ENCODE results near the gene OR8J3. TPM values are rescaled to one million over a fixed set of nuclear protein-coding genes. Genes with fewer than 3 reads are reported as not detected.
"Not testable (repeated sequence)": the region's sequence is repeated elsewhere in the genome, so short reads cannot be mapped to it uniquely, and the experiment has no call there.

Gene OR8J3
- total RNA-seq: not detected in 2 replicates

DNA sequence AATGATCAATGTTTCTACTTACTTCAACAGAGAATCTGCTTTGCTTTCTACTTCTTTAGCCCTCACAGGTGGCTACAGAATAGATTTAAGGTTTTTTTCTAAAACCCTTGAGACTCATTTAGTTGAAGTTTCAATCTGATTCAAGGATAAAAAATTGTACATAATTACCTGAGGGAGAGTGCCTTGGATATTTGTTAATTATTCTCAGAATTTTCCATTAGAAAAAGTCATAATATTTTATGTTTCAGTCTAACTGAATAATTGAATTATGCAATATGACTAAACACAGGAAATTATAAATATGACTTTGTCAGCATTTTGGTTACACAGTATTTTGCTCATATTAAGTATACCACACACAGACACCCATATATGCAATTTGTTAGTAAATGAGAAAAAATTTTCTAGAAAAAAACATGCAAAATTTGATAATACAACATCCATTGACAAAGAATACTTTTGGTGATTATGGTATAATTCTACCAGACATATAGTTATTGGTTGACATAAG, at the start of gene OR8J3:
OR8J3 (minus strand) TSS at position 51 of the 511 bp plus-strand sequence. CDS start 2,483 bp downstream, outside the sequence.
- Mint-ChIP-seq H3K9me3 (peaks cover 34% of the 10 kb centered on the region), H3K4me3 (ENCODE audit: low read depth) (no peak within 1 kb of the TSS), H3K27ac (no peak within 1 kb of the TSS), H3K27me3 (ENCODE audit: low read depth) (no peaks in the 10 kb centered on the region), H3K36me3 (ENCODE audit: low read depth) (no peaks in the 10 kb centered on the region), H3K4me1 (ENCODE audit: low read depth) (no peaks in the 10 kb centered on the region)
- no peak for DNase-seq (ENCODE audit: low spot score)
- intact Hi-C loops (cut with micrococcal nuclease): no loop called here

GRCh38 chr11:56188602-56189001, 48.6 kb upstream of the OR8J3 start:
- Mint-ChIP-seq H3K4me3 (ENCODE audit: low read depth) (no peak overlapping the region), H3K27me3 (ENCODE audit: low read depth) (no peaks in the 10 kb centered on the region), H3K4me1 (ENCODE audit: low read depth) (no peaks in the 10 kb centered on the region), H3K9me3 (peaks cover 41% of the 10 kb centered on the region), H3K27ac (no peak overlapping the region), H3K36me3 (ENCODE audit: low read depth) (no peaks in the 10 kb centered on the region)
- intact Hi-C loops (cut with micrococcal nuclease): no loop called here
- DNase-seq (ENCODE audit: low spot score): no peak

DNA sequence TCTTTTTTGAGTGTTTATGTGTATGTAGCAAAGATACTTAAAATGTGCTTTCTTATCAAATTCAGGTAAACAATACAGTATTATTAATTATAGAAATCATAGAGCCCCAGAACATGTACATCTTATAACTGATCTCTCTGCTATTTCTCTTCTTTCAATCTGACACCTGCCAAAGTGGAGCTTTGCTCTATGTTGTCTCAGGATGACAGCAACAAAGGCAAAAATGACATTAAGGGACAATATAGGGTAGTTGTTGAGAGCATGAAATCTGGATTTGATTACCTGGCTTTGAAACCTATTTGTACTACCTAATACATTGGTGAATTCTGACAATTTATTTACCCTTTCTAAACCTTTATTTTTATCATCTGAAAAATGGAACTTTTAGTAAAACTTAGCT, 43.5 kb upstream of the OR8J3 start:
- no peak overlapping the region for H3K27ac Mint-ChIP-seq

DNA sequence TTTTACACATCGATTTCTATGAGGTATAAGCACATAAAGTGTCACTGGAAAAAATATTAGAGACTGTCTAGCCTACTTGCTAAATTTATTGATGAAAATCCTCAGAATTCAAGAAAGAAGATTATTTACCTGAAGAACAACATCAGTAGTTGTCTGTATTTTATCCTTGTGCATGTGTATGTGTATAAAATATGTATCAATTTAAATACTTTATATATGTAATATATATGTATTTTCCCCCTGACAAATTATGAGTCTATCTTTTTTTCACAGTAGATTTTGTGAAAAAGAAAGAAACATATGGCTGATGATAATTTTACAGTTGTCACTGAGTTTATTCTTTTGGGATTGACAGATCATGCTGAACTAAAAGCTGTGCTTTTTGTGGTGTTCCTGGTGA, 36.3 kb upstream of the OR8J3 start, which contains the start of gene OR5J2:
OR5J2 (plus strand) TSS at position 301 of the 400 bp plus-strand sequence; CDS start at position 301, 0 bp downstream.
- H3K9me3 Mint-ChIP-seq: peaks cover 41% of the 10 kb centered on the region
- H3K27me3 Mint-ChIP-seq (ENCODE audit: low read depth): no peaks in the 10 kb centered on the region
- no peak for DNase-seq (ENCODE audit: low spot score)
- intact Hi-C loops (cut with micrococcal nuclease): no loop called here
- H3K4me1 Mint-ChIP-seq (ENCODE audit: low read depth): no peaks in the 10 kb centered on the region
- no peak within 1 kb of the TSS for H3K27ac Mint-ChIP-seq
- no peak within 1 kb of the TSS for H3K4me3 Mint-ChIP-seq (ENCODE audit: low read depth)
- H3K36me3 Mint-ChIP-seq (ENCODE audit: low read depth): no peaks in the 10 kb centered on the region

More for the DNA sequence above, 43.5 kb upstream of the OR8J3 start:
- Mint-ChIP-seq H3K4me1 (ENCODE audit: low read depth) (no peaks in the 10 kb centered on the region), H3K9me3 (peaks cover 50% of the 10 kb centered on the region), H3K36me3 (ENCODE audit: low read depth) (no peaks in the 10 kb centered on the region), H3K27me3 (ENCODE audit: low read depth) (no peaks in the 10 kb centered on the region), H3K4me3 (ENCODE audit: low read depth) (no peak overlapping the region)
- DNase-seq (ENCODE audit: low spot score): no peak
- intact Hi-C loops (cut with micrococcal nuclease): no loop called here

DNA sequence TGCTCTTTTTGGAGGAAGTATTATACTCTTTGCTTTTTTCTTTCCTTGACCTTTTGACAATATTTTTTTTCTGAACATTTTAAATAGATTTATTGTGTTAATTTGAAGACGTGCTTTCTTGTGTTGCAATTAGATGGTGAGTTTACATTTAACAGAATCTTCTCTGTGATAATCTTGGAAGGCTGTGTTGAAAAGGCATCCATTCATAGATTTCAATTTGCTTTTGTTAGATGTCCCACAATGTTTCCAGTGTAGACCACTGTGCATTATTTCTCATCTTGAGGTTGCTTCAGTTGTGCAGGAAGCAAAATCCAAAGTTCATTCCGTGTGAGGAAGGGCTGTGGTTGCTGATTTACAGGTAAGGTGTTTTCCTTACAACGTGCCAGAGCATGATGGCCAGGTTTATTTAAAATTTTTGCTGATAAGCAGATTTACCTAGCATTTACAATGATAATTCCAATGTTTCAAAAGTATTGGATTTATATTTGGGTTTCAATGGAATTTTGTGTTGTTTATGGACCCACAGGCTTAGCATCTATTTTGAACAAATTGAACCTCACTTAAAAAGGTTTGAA, 32.3 kb upstream of the OR8J3 start:
- Mint-ChIP-seq H3K4me3 (ENCODE audit: low read depth) (no peak overlapping the region), H3K36me3 (ENCODE audit: low read depth) (no peaks in the 10 kb centered on the region), H3K27me3 (ENCODE audit: low read depth) (no peaks in the 10 kb centered on the region), H3K27ac (no peak overlapping the region), H3K4me1 (ENCODE audit: low read depth) (no peaks in the 10 kb centered on the region), H3K9me3 (peaks cover 40% of the 10 kb centered on the region)
- DNase-seq (ENCODE audit: low spot score): no peak
- intact Hi-C loops (cut with micrococcal nuclease): no loop called here

GRCh38 chr11:56163804-56164203, 23.8 kb upstream of the OR8J3 start:
- Mint-ChIP-seq H3K27ac (no peak overlapping the region), H3K27me3 (ENCODE audit: low read depth) (no peaks in the 10 kb centered on the region), H3K4me1 (ENCODE audit: low read depth) (no peaks in the 10 kb centered on the region), H3K4me3 (ENCODE audit: low read depth) (no peak overlapping the region), H3K36me3 (ENCODE audit: low read depth) (no peaks in the 10 kb centered on the region), H3K9me3 (peaks cover 34% of the 10 kb centered on the region)
- DNase-seq (ENCODE audit: low spot score): no peak
- intact Hi-C loops (cut with micrococcal nuclease): no loop called here

DNA sequence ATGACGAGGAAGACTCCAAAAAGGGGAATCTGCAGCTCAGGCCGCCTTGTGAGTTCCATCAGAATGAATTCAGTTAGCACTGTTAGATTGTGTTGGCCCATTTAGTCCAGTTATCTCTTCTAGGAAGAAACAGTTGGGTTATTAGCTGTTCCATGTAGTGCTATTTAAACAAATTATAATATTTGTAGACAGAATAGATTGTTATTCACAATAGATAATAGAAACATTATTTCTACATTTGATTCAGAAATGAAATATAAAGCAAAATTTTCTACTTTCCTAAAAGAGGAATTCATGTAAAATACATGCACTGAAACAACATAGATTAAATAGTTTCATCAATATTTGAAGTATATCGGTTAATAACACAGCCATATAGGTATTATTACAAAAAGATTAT, 20.2 kb upstream of the OR8J3 start, which contains the start of gene OR8K5:
OR8K5 (minus strand) TSS at position 101 of the 400 bp plus-strand sequence; CDS start at position 101, 0 bp downstream.
- DNase-seq (ENCODE audit: low spot score): no peak
- no peak within 1 kb of the TSS for H3K4me3 Mint-ChIP-seq (ENCODE audit: low read depth)
- no peaks in the 10 kb centered on the region for H3K4me1 Mint-ChIP-seq (ENCODE audit: low read depth)
- intact Hi-C loops (cut with micrococcal nuclease): no loop called here
- H3K27me3 Mint-ChIP-seq (ENCODE audit: low read depth): no peaks in the 10 kb centered on the region
- peaks cover 38% of the 10 kb centered on the region for H3K9me3 Mint-ChIP-seq
- no peak within 1 kb of the TSS for H3K27ac Mint-ChIP-seq
- H3K36me3 Mint-ChIP-seq (ENCODE audit: low read depth): no peaks in the 10 kb centered on the region

DNA sequence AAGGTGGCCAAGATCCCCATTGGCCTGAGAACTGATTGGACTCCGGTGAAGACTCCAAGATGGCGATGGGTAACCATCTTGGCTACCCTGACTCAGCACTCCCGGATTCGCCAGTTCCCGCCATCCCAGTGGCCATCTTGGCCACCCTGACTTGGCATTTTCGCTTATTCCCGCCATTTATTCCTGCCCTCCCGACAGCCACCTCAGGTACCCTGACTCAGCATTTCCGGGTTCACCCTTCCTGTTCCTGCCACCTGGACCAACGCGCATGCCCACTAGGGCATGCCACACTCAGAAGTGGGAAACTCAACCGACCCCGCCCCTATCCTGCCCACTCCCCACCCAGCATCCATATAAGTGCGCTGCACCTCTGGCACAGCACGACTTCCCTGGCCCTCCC, 12.3 kb upstream of the OR8J3 start:
- no peak for DNase-seq (ENCODE audit: low spot score)
- Mint-ChIP-seq H3K9me3 (peaks cover 69% of the 10 kb centered on the region), H3K4me3 (ENCODE audit: low read depth) (no peak overlapping the region)

DNA sequence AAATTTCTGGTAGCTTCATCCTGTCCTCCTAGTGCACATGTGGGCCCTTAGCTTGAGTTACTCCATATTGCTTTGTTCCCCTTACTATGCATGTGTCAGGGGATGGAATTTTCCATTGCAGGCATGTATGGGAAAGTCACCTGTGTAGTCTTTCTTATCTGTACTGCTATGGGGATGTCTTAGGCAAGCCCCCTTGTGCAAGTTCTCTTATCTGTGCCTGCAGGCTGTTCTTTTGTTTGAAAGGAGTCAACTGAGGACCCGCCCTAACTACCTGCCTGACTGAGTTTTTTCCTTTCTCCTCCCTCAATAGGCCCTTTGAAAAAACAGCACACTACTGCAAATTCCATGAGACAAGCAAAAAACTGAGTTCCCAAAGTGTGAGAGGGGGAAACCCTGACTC, 11.4 kb upstream of the OR8J3 start:
- DNase-seq (ENCODE audit: low spot score): no peak
- H3K4me3 Mint-ChIP-seq (ENCODE audit: low read depth): no peak overlapping the region
- intact Hi-C loops (cut with micrococcal nuclease): no loop called here
- no peak overlapping the region for H3K27ac Mint-ChIP-seq
- H3K36me3 Mint-ChIP-seq (ENCODE audit: low read depth): no peaks in the 10 kb centered on the region
- H3K4me1 Mint-ChIP-seq (ENCODE audit: low read depth): no peaks in the 10 kb centered on the region
- H3K9me3 Mint-ChIP-seq: peaks cover 63% of the 10 kb centered on the region
- H3K27me3 Mint-ChIP-seq (ENCODE audit: low read depth): no peaks in the 10 kb centered on the region

More for the DNA sequence above, 12.3 kb upstream of the OR8J3 start:
- Mint-ChIP-seq H3K4me1 (ENCODE audit: low read depth) (no peaks in the 10 kb centered on the region), H3K27me3 (ENCODE audit: low read depth) (no peaks in the 10 kb centered on the region), H3K36me3 (ENCODE audit: low read depth) (no peaks in the 10 kb centered on the region), H3K27ac (no peak overlapping the region)
- intact Hi-C loops (cut with micrococcal nuclease): no loop called here

GRCh38 chr11:56143681-56144080, 3.7 kb upstream of the OR8J3 start:
- H3K27ac Mint-ChIP-seq; DNase-seq (ENCODE audit: low spot score); intact Hi-C loops (cut with micrococcal nuclease); H3K4me1 Mint-ChIP-seq (ENCODE audit: low read depth); H3K36me3 Mint-ChIP-seq (ENCODE audit: low read depth); H3K4me3 Mint-ChIP-seq (ENCODE audit: low read depth); H3K27me3 Mint-ChIP-seq (ENCODE audit: low read depth): not testable (repeated sequence)
- peaks cover 24% of the 10 kb centered on the region for H3K9me3 Mint-ChIP-seq

DNA sequence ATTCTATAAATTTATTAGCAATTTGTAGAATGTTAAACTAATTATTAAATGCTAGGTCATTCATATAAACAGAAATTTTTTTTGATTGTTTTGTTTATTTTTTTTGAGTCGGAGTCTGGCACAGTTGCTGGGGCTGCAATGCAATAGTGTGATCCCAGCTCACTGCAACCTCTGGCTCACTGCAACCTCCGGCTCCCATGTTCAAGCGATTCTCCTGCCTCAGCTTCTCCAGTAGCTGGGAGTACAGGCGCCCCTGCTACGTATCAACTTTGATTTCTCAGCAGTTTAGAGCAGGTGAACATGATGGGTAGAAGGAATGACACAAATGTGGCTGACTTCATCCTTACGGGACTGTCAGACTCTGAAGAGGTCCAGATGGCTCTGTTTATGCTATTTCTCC, 17.9 kb downstream of the OR8J3 start, which contains the start of gene OR8H3:
OR8H3 (plus strand) TSS at position 301 of the 400 bp plus-strand sequence; CDS start at position 301, 0 bp downstream.
- Mint-ChIP-seq H3K4me1 (ENCODE audit: low read depth) (no peaks in the 10 kb centered on the region), H3K9me3 (peaks cover 23% of the 10 kb centered on the region), H3K27me3 (ENCODE audit: low read depth) (no peaks in the 10 kb centered on the region), H3K4me3 (ENCODE audit: low read depth) (no peak within 1 kb of the TSS), H3K36me3 (ENCODE audit: low read depth) (no peaks in the 10 kb centered on the region), H3K27ac (no peak within 1 kb of the TSS)
- DNase-seq (ENCODE audit: low spot score): no peak
- intact Hi-C loops (cut with micrococcal nuclease): no loop called here

DNA sequence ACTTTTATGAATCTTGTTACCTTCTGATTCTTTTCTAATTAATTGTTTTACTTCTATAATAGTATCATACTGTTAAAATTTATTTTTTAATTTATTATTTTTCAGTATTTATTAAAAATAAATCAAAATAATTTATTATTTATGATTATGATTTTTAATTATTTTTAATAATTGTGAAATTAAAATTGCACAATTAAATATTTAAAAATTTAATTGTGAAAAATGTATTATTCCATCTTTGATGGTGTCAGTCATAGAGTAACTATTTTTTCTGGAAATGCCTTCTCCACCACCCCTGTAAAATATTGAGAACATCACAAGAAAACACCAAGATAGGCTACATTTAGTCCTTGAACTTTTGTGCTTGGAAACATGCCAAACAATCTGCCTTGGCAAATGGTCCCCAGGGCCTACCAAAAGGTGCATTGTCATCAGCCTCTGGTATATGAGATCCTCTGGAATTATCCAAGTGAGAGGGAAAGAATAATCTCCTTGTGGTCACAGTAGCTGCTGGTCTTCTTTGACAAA, 36.7 kb downstream of the OR8J3 start, which contains the start of gene OR8H2:
OR8H2 (plus strand) TSS at position 478 of the 528 bp plus-strand sequence. CDS start 1,356 bp downstream, outside the sequence.
- no peak within 1 kb of the TSS for H3K4me3 Mint-ChIP-seq (ENCODE audit: low read depth)
- peaks cover 28% of the 10 kb centered on the region for H3K9me3 Mint-ChIP-seq
- H3K27me3 Mint-ChIP-seq (ENCODE audit: low read depth): no peaks in the 10 kb centered on the region

GRCh38 chr11:56093008-56093407, 47.0 kb downstream of the OR8J3 start, which contains the start of gene OR8I2:
TSS of gene OR8I2 (plus strand) at chr11:56093308. CDS start at chr11:56093308, 0 bp downstream.
- H3K27ac Mint-ChIP-seq: no peak within 1 kb of the TSS
- intact Hi-C loops (cut with micrococcal nuclease): no loop called here
- no peak for DNase-seq (ENCODE audit: low spot score)
- H3K4me1 Mint-ChIP-seq (ENCODE audit: low read depth): no peaks in the 10 kb centered on the region
- no peaks in the 10 kb centered on the region for H3K36me3 Mint-ChIP-seq (ENCODE audit: low read depth)
- H3K27me3 Mint-ChIP-seq (ENCODE audit: low read depth): no peaks in the 10 kb centered on the region
- H3K4me3 Mint-ChIP-seq (ENCODE audit: low read depth): no peak within 1 kb of the TSS
- H3K9me3 Mint-ChIP-seq: peaks cover 38% of the 10 kb centered on the region

More for the DNA sequence above, 36.7 kb downstream of the OR8J3 start, which contains the start of gene OR8H2:
- Mint-ChIP-seq H3K27ac (no peak within 1 kb of the TSS), H3K36me3 (ENCODE audit: low read depth) (no peaks in the 10 kb centered on the region), H3K4me1 (ENCODE audit: low read depth) (no peaks in the 10 kb centered on the region)
- intact Hi-C loops (cut with micrococcal nuclease): no loop called here
- DNase-seq (ENCODE audit: low spot score): no peak
